Sigmoid colon (tissue), 4 donors: ENCODE data around the gene RRP9.

ENCODE experiments used
- CTCF ChIP-seq, 4 experiments: fragments of 450-650 bp in 3 of 4; fragments of 200-600 bp in 1 of 4; IDR thresholded peaks; one replicate each; pipeline ENCODE4 v1.5.1; 2016 to 2019; ENCODE audit warnings: antibody characterized with exemption in 4 of 4, mild to moderate bottlenecking in 3 of 4, moderate library complexity in 2 of 4
- EP300 ChIP-seq, 4 donors: sonication (generic); formaldehyde crosslinking; IDR thresholded peaks; one replicate each; pipeline ENCODE4 v1.6.1; 2017; ENCODE audit warnings: antibody characterized with exemption in 4 of 4
- POLR2A ChIP-seq, 2 donors: fragments of 450-650 bp; IDR thresholded peaks; one replicate each; pipeline ENCODE4 v1.6.1; 2016; ENCODE audit warnings: antibody characterized with exemption in 2 of 2, mild to moderate bottlenecking in 2 of 2, moderate library complexity in 2 of 2
- POLR2AphosphoS5 ChIP-seq, 4 donors: sonication (generic); formaldehyde crosslinking; IDR thresholded peaks; one replicate each; pipeline ENCODE4 v1.6.1; 2017; ENCODE audit warnings: antibody characterized with exemption in 4 of 4

DNA sequence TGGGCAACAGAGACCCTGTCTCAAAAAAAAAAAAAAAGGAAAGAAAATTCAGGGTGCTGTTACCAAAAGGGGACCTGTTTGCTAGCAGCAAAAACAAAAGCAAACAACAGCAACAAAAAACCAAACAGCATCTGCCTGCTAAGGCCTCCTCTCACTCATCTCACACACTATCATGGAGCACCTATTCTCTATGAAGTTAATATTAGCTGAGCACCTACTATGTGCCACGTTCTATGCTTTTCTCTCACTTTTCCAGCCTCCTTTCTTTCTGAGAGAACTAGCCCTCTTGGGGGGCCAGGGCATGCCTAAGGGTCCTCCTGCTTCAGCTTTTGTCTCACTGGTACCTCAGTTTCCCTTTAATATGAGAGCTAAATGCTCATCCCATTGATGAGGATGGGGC, 13.0 kb upstream of the RRP9 start:
- TF ChIP-seq POLR2A (IDR thresholded peaks at IDR 0.05) (no peak), CTCF (IDR thresholded peaks at IDR 0.05) (no peak), EP300 (IDR thresholded peaks at IDR 0.05) (no peak), POLR2AphosphoS5 (IDR thresholded peaks at IDR 0.05) (no peak)
